Measurements from ENCODE around the gene SERPING1. TPM values are rescaled to one million over a fixed set of nuclear protein-coding genes. Genes with fewer than 3 reads are reported as not detected.

Gene SERPING1
- total and polyA plus RNA-seq, 2 of the 13 experiments (the other 11 are each of a cell fraction or from before 2014, with no cell fraction given) = 2.0 to 10.4 TPM

DNA sequence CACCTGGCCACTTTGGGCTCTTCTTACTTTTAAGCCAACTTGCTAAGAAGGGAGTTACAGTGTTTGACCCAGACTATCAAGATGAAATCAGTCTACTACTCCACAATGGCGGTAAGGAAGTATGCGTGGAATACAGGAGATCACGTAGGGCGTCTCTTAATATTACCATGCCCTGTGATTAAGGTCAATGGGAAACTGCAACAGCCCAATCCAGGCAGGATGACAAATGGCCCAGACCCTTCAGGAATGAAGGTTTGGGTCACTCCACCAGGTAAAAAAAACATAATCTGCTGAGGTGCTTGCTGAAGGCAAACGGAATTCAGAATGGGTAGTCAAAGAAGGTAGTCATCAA, 53.2 kb downstream of the SERPING1 start:
- no peak overlapping the region for H3K27ac ChIP-seq (ENCODE audit: extremely low read length, insufficient read depth, low read length)
- ChIA-PET POLR2A (no interaction called here), CTCF (ENCODE audit: low intra/inter-chr PET ratio, low total read pairs) (no interaction called here)
- no peaks in the 10 kb centered on the region for H3K79me2 ChIP-seq (ENCODE audit: insufficient read depth, low read length)
- H2AFZ ChIP-seq (ENCODE audit: low read length) = no peak overlapping the region
- no peaks in the 10 kb centered on the region for H4K20me1 ChIP-seq (ENCODE audit: insufficient read depth, low read length)
- H3K4me2 ChIP-seq (ENCODE audit: low read depth, low read length) = no peak overlapping the region
- H3K4me3 ChIP-seq (replicated peaks in 1 of 3; ENCODE audit: insufficient read depth in 1 of 3, low read depth in 2 of 3, low read length in 3 of 3) = no peak overlapping the region
- no TSS peak for BruUV-seq (replicated peaks)
- FAIRE-seq (no peak), ATAC-seq (no peak), DNase-seq (ENCODE audit: low spot score) (no peak)
- TF ChIP-seq ESRRA (CRISPR knock-in tag; IDR thresholded peaks at IDR 0.05; ENCODE audit: low read depth) = no peak
- no peak for TF ChIP-seq ZNF878 (CRISPR knock-in tag; IDR thresholded peaks at IDR 0.05)
- TF ChIP-seq AHR (CRISPR knock-in tag; IDR thresholded peaks at IDR 0.05) = no peak
- TF ChIP-seq ZNF546 (CRISPR knock-in tag; conservative IDR thresholded peaks at IDR 0.05) = no peak
- TF ChIP-seq, protein P1, sequence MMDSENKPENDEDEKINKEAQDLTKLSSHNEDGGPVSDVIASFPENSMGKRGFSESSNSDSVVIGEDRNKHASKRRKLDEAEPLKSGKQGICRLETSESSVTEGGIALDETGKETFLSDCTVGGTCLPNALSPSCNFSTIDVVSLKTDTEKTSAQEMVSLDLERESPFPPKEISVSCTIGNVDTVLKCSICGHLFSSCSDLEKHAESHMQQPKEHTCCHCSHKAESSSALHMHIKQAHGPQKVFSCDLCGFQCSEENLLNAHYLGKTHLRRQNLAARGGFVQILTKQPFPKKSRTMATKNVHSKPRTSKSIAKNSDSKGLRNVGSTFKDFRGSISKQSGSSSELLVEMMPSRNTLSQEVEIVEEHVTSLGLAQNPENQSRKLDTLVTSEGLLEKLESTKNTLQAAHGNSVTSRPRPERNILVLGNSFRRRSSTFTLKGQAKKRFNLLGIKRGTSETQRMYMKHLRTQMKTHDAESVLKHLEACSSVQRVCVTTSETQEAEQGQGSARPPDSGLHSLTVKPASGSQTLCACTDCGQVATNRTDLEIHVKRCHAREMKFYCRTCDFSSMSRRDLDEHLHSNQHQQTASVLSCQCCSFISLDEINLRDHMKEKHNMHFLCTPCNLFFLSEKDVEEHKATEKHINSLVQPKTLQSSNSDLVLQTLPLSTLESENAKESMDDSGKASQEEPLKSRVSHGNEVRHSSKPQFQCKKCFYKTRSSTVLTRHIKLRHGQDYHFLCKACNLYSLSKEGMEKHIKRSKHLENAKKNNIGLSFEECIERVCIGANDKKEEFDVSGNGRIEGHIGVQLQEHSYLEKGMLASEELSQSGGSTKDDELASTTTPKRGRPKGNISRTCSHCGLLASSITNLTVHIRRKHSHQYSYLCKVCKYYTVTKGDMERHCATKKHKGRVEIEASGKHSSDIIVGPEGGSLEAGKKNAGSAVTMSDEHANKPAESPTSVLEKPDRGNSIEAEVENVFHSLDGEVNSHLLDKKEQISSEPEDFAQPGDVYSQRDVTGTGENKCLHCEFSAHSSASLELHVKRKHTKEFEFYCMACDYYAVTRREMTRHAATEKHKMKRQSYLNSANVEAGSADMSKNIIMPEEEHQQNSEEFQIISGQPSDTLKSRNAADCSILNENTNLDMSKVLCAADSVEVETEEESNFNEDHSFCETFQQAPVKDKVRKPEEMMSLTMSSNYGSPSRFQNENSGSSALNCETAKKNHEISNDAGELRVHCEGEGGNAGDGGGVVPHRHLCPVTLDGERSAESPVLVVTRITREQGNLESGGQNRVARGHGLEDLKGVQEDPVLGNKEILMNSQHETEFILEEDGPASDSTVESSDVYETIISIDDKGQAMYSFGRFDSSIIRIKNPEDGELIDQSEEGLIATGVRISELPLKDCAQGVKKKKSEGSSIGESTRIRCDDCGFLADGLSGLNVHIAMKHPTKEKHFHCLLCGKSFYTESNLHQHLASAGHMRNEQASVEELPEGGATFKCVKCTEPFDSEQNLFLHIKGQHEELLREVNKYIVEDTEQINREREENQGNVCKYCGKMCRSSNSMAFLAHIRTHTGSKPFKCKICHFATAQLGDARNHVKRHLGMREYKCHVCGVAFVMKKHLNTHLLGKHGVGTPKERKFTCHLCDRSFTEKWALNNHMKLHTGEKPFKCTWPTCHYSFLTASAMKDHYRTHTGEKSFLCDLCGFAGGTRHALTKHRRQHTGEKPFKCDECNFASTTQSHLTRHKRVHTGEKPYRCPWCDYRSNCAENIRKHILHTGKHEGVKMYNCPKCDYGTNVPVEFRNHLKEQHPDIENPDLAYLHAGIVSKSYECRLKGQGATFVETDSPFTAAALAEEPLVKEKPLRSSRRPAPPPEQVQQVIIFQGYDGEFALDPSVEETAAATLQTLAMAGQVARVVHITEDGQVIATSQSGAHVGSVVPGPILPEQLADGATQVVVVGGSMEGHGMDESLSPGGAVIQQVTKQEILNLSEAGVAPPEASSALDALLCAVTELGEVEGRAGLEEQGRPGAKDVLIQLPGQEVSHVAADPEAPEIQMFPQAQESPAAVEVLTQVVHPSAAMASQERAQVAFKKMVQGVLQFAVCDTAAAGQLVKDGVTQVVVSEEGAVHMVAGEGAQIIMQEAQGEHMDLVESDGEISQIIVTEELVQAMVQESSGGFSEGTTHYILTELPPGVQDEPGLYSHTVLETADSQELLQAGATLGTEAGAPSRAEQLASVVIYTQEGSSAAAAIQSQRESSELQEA (CRISPR knock-in tag; IDR thresholded peaks at IDR 0.05; ENCODE audit: not compliant biosample characterization) = no peak
- no peak for TF ChIP-seq TCF7 (IDR thresholded peaks at IDR 0.05; ENCODE audit: low read depth)
- TF ChIP-seq, protein P2, sequence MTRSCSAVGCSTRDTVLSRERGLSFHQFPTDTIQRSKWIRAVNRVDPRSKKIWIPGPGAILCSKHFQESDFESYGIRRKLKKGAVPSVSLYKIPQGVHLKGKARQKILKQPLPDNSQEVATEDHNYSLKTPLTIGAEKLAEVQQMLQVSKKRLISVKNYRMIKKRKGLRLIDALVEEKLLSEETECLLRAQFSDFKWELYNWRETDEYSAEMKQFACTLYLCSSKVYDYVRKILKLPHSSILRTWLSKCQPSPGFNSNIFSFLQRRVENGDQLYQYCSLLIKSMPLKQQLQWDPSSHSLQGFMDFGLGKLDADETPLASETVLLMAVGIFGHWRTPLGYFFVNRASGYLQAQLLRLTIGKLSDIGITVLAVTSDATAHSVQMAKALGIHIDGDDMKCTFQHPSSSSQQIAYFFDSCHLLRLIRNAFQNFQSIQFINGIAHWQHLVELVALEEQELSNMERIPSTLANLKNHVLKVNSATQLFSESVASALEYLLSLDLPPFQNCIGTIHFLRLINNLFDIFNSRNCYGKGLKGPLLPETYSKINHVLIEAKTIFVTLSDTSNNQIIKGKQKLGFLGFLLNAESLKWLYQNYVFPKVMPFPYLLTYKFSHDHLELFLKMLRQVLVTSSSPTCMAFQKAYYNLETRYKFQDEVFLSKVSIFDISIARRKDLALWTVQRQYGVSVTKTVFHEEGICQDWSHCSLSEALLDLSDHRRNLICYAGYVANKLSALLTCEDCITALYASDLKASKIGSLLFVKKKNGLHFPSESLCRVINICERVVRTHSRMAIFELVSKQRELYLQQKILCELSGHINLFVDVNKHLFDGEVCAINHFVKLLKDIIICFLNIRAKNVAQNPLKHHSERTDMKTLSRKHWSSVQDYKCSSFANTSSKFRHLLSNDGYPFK (CRISPR knock-in tag; IDR thresholded peaks at IDR 0.05; ENCODE audit: borderline replicate concordance) = no peak
- peaks cover 9% of the 10 kb centered on the region for H3K4me1 ChIP-seq (ENCODE audit: insufficient read depth, low read length)
- H3K9ac ChIP-seq (ENCODE audit: insufficient read depth, low read depth, low read length) = no peak overlapping the region
- in situ Hi-C loops (cut with HindIII; ENCODE audit: extremely low pct_ligation_motif_present, low pct_unique_long_range_greater_than_20kb) = loop anchor here (25.0 kb wide), 2 partner anchors 637 to 862 kb away; partner anchors contain the start of gene OR5B21
- no peaks in the 10 kb centered on the region for H3K9me3 ChIP-seq (ENCODE audit: low read length)
- intact Hi-C loops (cut with micrococcal nuclease; ENCODE audit: unreplicated experiment) = no loop called here
- no peaks in the 10 kb centered on the region for H3K36me3 ChIP-seq (replicated peaks in 1 of 2; ENCODE audit: control insufficient read depth in 1 of 2, insufficient read depth in 2 of 2, low read length in 2 of 2)
- 53% methylated on average over 5 of the region's 5 CpGs for WGBS (ENCODE audit: low lambda C conversion rate)
- H3K27me3 ChIP-seq (ENCODE audit: control insufficient read depth in 1 of 2, insufficient read depth in 2 of 2, low read length in 2 of 2) = peaks cover 9 to 43% of the 10 kb centered on the region in 2 experiments
